Adrenal gland (tissue), 12 donors: ENCODE results near the gene XYLT1. TPM values are rescaled to one million over a fixed set of nuclear protein-coding genes. Genes with fewer than 3 reads are reported as not detected.

ENCODE experiments used
- DNase-seq, 7 donors: peaks; one replicate each; pipeline ENCODE4 v3.0.0-alpha.2; 2019 to 2020
- H3K27ac ChIP-seq, 5 donors: fragments of 200-600 bp; sonication (generic) in 4 of 5; 1 replicate in 3 of 5; 2 replicates in 2 of 5; pipeline versions ENCODE4 v1.5.1 to v1.8.0; 2016 to 2020; ENCODE audit warnings: mild to moderate bottlenecking in 1 of 5
- H3K27me3 ChIP-seq: fragments of 200-600 bp; 2 replicates; pipeline ENCODE4 v1.8.0; 2021
- H3K36me3 ChIP-seq, 2 donors: fragments of 200-600 bp; replicated peaks in 1 of 2; 1 replicate in 1 of 2; 2 replicates in 1 of 2; pipeline versions ENCODE4 v1.5.1 to v1.8.0; 2018 to 2022
- H3K4me1 ChIP-seq, 2 donors: fragments of 200-600 bp; replicated peaks in 1 of 2; 1 replicate in 1 of 2; 2 replicates in 1 of 2; pipeline versions ENCODE4 v1.5.1 to v1.8.0; 2018 to 2021
- H3K4me3 ChIP-seq, 4 donors: fragments of 200-600 bp; sonication (generic) in 3 of 4; one replicate each; pipeline ENCODE4 v1.5.1; 2016 to 2018
- H3K9me3 ChIP-seq, 3 donors: fragments of 200-600 bp; sonication (generic) in 1 of 3; replicated peaks in 1 of 3; 1 replicate in 2 of 3; 2 replicates in 1 of 3; pipeline versions ENCODE4 v1.5.1 to v1.8.0; 2016 to 2021
- POLR2A ChIP-seq, 2 donors: fragments of 450-650 bp; IDR thresholded peaks; one replicate each; pipeline ENCODE4 v1.6.1; 2017; ENCODE audit warnings: antibody characterized with exemption in 2 of 2, mild to moderate bottlenecking in 2 of 2, moderate library complexity in 1 of 2
- WGBS, 4 donors: extraction: QIAGEN DNeasy Blood & Tissue Kit in 2 of 4; methylation state at CpG; one replicate each; pipeline versions ENCODE4 v1.1.5 to v1.1.7; 2013 to 2017; 5-methylcytosine and 5-hydroxymethylcytosine counted together
- intact Hi-C, 2 donors: fragments of 100-400 bp; cut with DNase I; formaldehyde crosslinking; loops; one replicate each; pipeline versions ENCODE4 v1.14.1 to v1.15.0; 2022 to 2023
- polyA plus RNA-seq, 3 donors: library from polyadenylated mRNA; stranded (reverse); fragments of 200-250 nt in 2 of 3; fragments of 350-450 nt in 1 of 3; fragmentation: Illumina TruSeq in 1 of 3; extraction: RNeasy Lipid Tissue Mini Kit (QIAGEN cat#74804) in 1 of 3; gene quantifications; one replicate each; pipeline ENCODE4 v1.2.3, GENCODE V29; 2013 to 2014
- total RNA-seq, 9 donors: library from RNA; depleted of rRNA in 4 of 9; stranded (reverse); fragments of >200 nt in 4 of 9; fragments of 120-200 nt in 1 of 9; fragmentation: NEBNext Ultra II Directional in 1 of 9; extraction: Animal tissue kit (Norgen Biotek cat#: 25700) in 1 of 9; gene quantifications; one replicate each; pipeline versions ENCODE4 v1.1.0 to v1.2.4, GENCODE V29; 2013 to 2023
- TF ChIP-seq, protein P1 (sequence below), 6 experiments: fragments of 450-650 bp in 4 of 6; fragments of 200-600 bp in 2 of 6; sonication (generic) in 1 of 6; IDR thresholded peaks; 1 replicate in 5 of 6; 2 replicates in 1 of 6; pipeline versions ENCODE4 v1.5.1 to v1.8.0; 2016 to 2021; ENCODE audit warnings: antibody characterized with exemption in 6 of 6, mild to moderate bottlenecking in 2 of 6, moderate library complexity in 1 of 6
- donor health status: healthy with polysubstance abuse.
- donor health status: Bipolar disorder and iron deficiency.
- donor health status: DM: yes; HTN: yes; CAD: no.
- donor health status: DM: no; HTN: no; CAD: no.
- donor health status: DM: no; HTN: no; CAD: no.
- donor health status: DM: yes; HTN: yes; CAD: no.

XYLT1 gene
- total and polyA plus RNA-seq, 12 donors = 1.3 to 67.6 (median 16.8) TPM

GRCh38 chr16:17069681-17070080 lies 401.1 kb downstream of the XYLT1 start:
- Histone ChIP-seq H3K4me1 (no peaks in the 10 kb centered on the region), H3K4me3 (no peak overlapping the region), H3K9me3 (no peaks in the 10 kb centered on the region), H3K27me3 (no peaks in the 10 kb centered on the region), H3K27ac (no peak overlapping the region), H3K36me3 (no peaks in the 10 kb centered on the region)
- intact Hi-C loops = no loop called here
- TF ChIP-seq, protein P1, sequence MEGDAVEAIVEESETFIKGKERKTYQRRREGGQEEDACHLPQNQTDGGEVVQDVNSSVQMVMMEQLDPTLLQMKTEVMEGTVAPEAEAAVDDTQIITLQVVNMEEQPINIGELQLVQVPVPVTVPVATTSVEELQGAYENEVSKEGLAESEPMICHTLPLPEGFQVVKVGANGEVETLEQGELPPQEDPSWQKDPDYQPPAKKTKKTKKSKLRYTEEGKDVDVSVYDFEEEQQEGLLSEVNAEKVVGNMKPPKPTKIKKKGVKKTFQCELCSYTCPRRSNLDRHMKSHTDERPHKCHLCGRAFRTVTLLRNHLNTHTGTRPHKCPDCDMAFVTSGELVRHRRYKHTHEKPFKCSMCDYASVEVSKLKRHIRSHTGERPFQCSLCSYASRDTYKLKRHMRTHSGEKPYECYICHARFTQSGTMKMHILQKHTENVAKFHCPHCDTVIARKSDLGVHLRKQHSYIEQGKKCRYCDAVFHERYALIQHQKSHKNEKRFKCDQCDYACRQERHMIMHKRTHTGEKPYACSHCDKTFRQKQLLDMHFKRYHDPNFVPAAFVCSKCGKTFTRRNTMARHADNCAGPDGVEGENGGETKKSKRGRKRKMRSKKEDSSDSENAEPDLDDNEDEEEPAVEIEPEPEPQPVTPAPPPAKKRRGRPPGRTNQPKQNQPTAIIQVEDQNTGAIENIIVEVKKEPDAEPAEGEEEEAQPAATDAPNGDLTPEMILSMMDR (IDR thresholded peaks at IDR 0.05) = no peak
- TF ChIP-seq POLR2A (IDR thresholded peaks at IDR 0.05) = no peak
- 84 to 95% (median 86%) methylated on average over 2 of the region's 2 CpGs for WGBS, 4 donors
- no peak for DNase-seq

GRCh38 chr16:17068524-17068923 lies 402.2 kb downstream of the XYLT1 start:
- no peak overlapping the region for H3K27ac ChIP-seq
- H3K27me3 ChIP-seq = no peaks in the 10 kb centered on the region
- H3K4me3 ChIP-seq = no peak overlapping the region
- no peak for DNase-seq
- TF ChIP-seq, protein P1 (IDR thresholded peaks at IDR 0.05) = no peak
- TF ChIP-seq POLR2A (IDR thresholded peaks at IDR 0.05) = no peak
- H3K36me3 ChIP-seq = no peaks in the 10 kb centered on the region
- H3K9me3 ChIP-seq = no peaks in the 10 kb centered on the region
- 94 to 100% (median 97%) methylated on average over 3 of the region's 3 CpGs for WGBS, 4 donors
- no peaks in the 10 kb centered on the region for H3K4me1 ChIP-seq
- intact Hi-C loops = no loop called here

- no peaks in the 10 kb centered on the region for H3K9me3 ChIP-seq
- no peak overlapping the region for H3K27ac ChIP-seq
- intact Hi-C loops = no loop called here
- 83 to 96% (median 91%) methylated on average over 4 of the region's 4 CpGs for WGBS, 4 donors
- no peak for DNase-seq
- H3K36me3 ChIP-seq = no peaks in the 10 kb centered on the region
- no peaks in the 10 kb centered on the region for H3K4me1 ChIP-seq
- no peaks in the 10 kb centered on the region for H3K27me3 ChIP-seq
- H3K4me3 ChIP-seq = no peak overlapping the region
- TF ChIP-seq POLR2A (IDR thresholded peaks at IDR 0.05) = no peak
- TF ChIP-seq, protein P1 (IDR thresholded peaks at IDR 0.05) = no peak
These were observed 402.9 kb downstream of the XYLT1 start for GRCh38 chr16:17067882-17068281.

GRCh38 chr16:17063201-17064139 lies 407.3 kb downstream of the XYLT1 start:
- WGBS, 4 donors = 76 to 83% (median 80%) methylated on average over 11 of the region's 11 CpGs
- no peaks in the 10 kb centered on the region for H3K27me3 ChIP-seq
- no peak for DNase-seq
- intact Hi-C loops = no loop called here
- H3K36me3 ChIP-seq = no peaks in the 10 kb centered on the region
- TF ChIP-seq, protein P1 (IDR thresholded peaks at IDR 0.05) = no peak
- TF ChIP-seq POLR2A (IDR thresholded peaks at IDR 0.05) = no peak
- no peak overlapping the region for H3K27ac ChIP-seq
- no peak overlapping the region for H3K4me3 ChIP-seq
- no peaks in the 10 kb centered on the region for H3K9me3 ChIP-seq
- H3K4me1 ChIP-seq = no peaks in the 10 kb centered on the region
